GM21619 (cell line): ENCODE results near the gene FOSL1.
"Not testable (repeated sequence)": the region's sequence is repeated elsewhere in the genome, so short reads cannot be mapped to it uniquely, and the experiment has no call there.

ENCODE experiments used
- ATAC-seq: cut with Tn5 transposase; IDR thresholded peaks from one replicate; pipeline ENCODE4 v1.9.1; 2021; ENCODE audit not compliant: unreplicated experiment

The FOSL1 gene

GRCh38 chr11:65853246-65853979 is 46.8 kb downstream of the FOSL1 start:
- ATAC-seq, result no peak

GRCh38 chr11:65852508-65853245 is 47.5 kb downstream of the FOSL1 start:
- no peak for ATAC-seq

- no peak for ATAC-seq
Measured at GRCh38 chr11:65851811-65852507, 48.2 kb downstream of the FOSL1 start.

- no peak for ATAC-seq
Measured at GRCh38 chr11:65851083-65851579, 49.1 kb downstream of the FOSL1 start.

- ATAC-seq, result no peak
Measured at GRCh38 chr11:65850217-65851082, 49.7 kb downstream of the FOSL1 start.

- ATAC-seq, result no peak
Measured at GRCh38 chr11:65849771-65850216, 50.4 kb downstream of the FOSL1 start.

GRCh38 chr11:65849366-65849765 is 50.8 kb downstream of the FOSL1 start:
- no peak for ATAC-seq

GRCh38 chr11:65848693-65849092 is 51.5 kb downstream of the FOSL1 start:
- ATAC-seq, result not testable (repeated sequence)

- no peak for ATAC-seq
Measured at GRCh38 chr11:65847746-65848145, 52.4 kb downstream of the FOSL1 start.

- no peak for ATAC-seq
Measured at GRCh38 chr11:65844231-65844872, 55.8 kb downstream of the FOSL1 start.

GRCh38 chr11:65843811-65844210 is 56.4 kb downstream of the FOSL1 start:
- no peak for ATAC-seq

GRCh38 chr11:65842144-65842543 is 58.0 kb downstream of the FOSL1 start:
- ATAC-seq, result no peak
